NCI-H2029 (cell line): ENCODE measurements around the gene PMP22.

ENCODE experiments used
- DNase-seq: peaks from one replicate; lab custom pipeline; 2025; lab: John Stamatoyannopoulos, UW

Gene PMP22

DNA sequence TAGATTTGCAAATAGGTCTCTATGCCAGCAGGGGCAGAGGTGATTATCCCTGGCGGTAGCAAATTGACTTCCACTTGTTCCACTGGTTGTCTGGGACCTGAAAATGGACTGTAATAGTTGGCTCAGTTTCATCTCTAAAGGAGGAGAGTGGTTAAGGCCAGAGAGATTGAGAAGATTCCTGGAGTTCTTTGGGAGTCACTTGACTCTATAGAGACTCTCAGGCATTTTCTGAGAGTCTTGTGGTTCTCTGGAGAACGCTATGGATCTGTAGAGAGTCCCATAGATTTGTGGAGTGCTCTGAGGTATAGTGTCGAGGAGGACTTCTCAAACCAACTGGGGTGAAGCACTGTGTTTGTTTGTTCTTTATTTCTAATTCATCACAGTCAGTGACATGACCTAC, 8.9 kb upstream of the PMP22 start:
- no peak for DNase-seq

DNA sequence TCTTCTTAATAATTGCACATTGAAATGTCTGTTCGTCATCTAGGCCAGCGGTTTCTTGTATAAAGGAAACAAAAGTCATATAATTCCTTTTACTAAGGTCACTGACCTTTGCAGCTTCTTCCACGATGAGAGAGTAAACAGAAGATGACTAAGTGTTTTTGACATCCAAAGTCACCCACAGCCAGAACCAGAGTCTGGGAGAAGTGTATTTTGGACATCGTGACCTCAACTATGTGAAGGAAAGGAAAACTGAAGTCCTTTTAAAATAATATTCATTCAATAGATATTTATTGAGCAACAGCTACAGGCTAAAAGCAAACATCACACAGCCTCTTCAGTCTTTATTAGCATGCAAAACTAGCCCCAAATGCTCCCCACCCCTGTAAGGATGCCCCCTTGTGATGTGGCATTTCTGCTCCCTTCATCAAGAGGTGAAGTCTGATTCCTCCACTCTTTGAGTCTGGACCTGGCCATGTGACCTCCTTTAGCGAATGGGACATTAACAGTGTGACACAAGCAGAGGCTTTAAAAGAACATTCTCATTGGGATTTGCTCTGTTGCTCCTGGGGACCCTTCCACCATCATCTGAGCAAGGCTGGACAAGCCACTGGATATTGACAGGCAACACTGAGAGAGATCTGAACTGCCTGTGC, 8.1 kb upstream of the PMP22 start:
- DNase-seq, result no peak

DNA sequence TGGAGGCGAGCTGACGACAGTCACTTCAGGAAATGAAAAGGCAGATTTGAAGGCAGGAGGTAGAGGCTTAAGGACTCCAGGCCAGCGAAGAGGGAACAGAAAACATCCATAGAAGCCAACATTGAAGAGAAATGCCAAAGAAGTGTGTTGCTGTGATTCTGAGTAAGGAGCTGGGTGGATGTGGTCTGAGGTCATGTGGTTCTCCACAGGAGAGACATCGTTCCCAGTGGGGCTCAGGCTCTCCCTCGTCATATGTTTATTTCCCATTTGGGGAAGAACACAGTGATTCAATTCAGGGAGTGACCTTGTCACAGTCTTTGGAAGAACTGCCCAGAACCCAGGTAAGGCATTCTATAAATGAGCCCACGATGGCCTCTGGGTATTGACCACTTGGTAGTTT, 6.6 kb upstream of the PMP22 start:
- DNase-seq, result no peak

DNA sequence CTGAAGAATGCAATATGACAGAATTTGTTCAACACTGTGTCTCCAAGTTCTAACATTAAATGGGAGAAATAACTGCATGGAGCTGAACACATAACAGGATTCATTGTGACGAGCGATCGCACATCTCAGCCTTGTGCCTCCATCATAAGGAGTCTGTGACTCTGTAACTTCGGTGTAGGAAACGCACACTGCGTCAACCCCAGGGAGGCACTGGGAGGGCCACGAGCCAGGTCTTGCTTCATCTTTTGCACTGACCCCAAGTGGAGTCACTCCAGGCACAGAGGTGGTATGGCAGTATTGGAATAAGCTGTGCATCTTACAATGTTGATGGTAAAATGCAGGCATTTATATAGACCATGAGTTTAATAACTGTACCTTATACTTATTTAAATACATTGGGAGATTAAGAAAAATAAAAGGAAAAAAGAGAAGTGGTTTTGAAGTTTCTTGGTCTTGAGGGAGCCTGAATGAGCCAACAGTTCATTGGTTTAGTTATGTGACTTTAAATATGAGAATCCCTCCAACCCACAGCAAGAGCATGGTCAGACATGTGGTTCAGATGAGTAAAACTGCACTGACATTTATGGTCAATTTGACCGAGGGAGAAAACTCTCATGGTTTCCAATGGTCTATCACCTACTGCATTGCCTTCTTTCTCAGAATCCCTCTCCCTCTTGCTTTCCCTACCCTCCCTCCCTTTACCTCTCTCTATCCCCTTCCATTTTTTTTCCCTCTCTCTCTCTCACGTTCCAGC, 5.7 kb upstream of the PMP22 start:
- no peak for DNase-seq

DNA sequence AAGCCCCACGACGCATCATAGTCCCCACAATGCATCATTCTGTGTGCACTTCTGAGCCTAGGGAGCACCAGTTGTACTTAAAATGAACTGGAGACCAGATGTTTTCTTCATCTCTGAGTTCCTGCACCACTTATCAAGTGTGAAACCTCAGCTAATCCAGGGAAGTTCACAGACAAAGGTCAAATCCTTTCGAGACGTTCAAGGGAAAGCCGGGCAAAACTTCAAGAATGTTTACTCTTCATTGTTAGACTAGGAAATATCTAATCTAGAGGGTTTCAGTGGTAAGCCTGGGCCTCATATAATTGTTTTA, 4.6 kb upstream of the PMP22 start:
- DNase-seq, result no peak

DNA sequence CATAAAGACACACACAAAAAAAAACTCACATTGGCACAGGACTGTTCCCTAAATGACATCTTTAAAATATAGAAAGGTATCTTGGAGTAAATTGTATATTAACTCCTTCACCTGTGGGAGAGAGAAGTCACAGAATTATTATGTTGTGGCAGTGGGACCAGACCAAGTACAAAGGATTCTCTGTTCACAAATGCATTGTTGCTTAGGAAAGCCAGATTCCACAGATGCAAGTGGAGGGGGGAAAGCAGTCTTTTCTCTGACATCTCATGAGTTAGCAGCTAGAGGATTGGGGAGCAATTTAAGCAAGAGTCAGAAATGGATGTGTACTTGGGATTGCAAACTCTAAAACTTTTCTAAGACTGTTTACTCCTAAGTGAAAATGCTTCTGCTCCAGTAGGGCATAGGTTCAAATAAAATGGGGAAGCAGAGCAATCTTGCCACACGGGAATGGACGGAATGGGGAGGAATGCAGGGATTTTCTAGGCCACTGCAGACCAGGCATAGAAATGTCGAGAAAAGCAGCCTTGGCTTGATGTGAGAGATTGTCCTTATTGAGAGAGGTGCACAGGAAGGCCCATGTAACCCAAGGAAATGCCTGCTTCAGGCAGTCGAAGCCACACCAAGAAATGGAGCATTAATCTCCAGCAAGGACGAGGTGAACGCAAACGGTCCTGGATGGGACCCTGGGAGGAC, 4.1 kb upstream of the PMP22 start:
- DNase-seq, result no peak

DNA sequence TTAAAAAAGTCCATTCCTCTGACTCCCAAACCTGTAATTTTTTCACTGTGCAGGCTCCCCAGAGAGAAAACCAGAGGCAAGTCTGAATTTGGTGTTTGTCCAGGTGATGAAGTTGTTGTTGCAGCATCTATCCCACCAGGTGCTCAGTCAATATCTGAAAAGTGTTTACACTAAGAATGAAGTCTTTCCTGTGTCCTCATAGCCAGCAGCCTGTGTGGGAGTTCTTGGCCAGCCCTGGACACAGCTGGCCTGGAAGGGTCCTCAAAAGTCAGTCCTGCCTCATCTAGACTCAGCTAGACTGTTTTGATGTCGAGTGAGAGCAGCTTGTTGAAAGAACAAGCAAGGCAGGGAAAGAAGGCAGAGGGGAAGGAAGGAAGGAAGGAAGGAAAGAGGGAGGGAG, 3.3 kb upstream of the PMP22 start:
- DNase-seq, result no peak

DNA sequence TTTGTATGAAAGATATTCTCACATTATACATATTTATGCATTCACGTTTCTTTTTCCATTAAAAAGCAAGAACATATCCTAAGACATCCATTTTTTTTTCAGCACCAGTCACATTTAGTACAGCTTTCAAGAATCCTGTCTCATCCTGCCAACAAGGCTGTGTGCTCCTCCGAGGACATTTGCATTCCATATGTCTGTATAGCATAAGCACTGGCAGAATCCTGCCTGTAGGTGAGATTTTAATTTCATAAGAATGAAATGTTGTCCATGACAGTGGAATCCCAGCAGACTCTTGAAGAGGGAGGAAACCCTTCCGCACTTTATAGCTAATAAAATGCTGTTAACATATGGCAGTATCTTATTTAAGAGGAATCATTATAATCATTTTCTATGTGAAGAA, 2.9 kb upstream of the PMP22 start:
- no peak for DNase-seq

DNA sequence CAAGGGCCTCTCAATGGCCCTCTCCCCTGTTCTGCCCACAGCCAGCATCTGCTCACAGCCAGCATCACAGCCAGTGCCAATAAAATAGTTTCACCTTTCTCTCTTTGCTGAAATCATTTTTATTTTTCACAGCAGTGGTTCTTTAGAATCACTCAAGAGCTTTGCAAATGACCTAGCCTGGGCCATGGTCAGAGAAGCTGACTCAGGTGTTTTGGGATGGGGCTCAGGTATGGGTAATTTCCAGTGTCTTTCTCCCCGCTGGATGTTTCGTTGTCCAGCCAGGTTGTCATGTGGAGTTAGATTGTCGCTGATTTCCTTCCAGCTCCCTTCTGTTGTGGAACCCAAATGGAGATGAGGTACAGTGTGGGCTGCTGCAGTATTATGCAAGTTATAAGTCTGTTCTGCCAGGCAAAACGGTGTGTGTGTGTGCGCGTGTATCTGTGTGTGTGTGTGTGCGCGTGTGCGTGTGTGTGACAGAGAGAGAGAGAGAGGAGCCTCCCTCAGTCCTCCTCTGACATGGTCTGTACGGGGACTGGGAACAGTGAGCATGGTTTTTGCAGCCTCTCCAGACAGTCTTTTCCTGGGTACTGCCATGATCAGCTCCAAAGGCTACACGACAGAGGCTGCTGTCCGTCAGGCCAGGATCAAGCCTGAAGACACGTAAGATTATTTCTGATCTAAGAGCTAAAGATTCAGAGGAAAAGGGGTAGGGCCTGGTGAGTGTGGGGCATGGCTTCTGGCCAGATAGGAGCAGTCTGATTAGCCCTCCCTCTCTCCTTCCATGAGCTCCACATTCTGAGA, 1.4 kb upstream of the PMP22 start:
- no peak for DNase-seq

DNA sequence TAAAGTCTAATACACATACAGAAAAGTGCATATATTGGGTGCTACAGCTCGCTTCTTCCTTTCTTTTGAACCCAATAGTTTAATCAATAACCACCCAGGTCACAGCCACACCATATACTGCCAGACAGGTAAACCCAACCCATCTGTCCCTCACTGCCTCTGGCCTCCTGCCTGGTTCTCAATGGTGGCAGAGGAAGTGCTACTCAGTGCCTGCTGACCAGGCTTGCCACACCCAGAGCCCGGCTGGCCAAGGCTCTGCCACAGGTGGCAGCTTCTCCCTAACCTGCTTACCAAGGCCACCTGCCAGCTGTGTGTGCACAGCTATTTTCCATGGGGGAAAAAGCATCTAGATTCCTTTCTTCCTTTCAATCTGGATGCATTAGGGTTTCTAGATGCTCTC, 584 bp downstream of the PMP22 start:
- peak; percentile 37 for DNase-seq

DNA sequence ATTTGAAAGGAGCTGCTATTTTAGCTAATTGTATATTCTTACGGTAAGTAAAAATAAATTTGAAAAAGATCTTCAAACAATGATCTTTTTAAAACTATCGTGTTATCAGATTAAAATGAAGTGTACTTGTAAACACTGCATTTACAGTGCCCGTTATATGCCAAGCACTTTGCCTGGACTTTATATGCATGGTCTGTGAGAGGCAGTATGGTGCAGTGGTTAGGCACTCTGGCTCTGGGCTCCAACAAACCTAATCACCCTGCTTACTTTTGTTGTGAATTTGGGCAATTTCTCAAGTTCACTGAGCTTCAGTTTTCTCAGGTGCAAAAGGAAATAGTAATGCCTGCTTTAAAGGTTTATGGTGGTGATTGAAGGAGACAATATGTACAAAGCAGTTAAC, 1.4 kb downstream of the PMP22 start:
- DNase-seq, result no peak

DNA sequence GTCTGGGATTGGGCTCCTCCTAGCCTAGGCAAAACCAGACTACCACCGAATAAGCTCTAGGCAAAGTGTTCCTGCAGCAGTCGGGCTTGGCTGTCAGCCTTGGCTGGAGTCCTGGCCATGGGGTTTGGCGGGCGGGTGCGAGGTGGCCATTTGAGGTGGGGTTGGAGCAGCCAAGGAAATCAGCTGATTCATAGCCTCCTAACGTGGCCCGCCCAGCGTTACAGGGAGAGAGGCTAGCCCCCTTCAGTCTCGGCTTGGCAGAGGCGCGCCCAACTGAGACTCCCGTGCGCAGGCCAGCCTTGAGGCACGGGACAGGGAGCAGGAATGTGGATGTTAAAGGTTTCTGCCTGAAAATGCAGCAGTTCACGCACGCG, 1.9 kb downstream of the PMP22 start:
- no peak for DNase-seq

DNA sequence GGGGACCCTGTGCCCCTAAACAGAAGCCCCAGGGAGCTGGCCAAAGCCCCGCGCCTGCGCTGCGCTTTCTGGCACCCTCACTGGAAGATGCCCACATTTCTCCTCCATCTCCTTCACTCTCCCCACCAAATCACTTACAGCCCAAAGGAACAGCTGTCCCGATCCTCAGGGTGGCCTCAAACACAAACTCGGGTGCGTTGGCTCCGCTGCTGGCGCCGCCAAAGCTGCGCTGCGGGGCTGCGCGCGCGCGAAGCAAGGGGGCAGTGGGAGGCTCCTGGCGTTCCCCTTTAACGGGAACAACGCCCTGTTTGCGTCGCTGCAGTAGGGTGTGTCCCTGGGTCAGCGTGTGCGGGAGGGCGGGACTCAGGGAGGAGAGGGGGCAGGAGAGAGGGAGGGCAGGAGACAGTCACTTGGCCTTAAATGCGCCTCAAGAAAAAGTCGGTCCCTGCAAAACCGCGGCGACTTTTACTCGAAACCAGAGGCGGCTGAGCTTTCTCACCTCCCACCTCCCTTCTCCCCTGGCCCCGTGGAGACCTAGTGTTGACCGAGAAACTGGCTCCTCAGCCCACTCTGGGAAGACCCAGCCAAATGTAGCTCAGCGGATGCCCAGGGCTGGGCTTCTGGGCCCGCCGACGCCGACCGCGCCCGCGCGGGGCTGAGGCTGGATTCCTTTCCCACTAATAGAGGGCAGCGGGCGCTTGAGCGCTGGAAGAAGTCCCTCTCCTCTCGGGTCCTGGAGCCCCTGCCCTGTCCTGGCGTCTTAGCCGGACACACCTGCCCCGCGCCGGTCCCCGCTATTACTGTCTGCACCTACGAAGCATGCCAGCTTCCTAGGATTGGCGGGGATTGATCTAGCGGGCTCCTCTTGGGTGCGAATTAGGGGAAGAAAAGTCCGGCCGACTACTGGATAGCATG, 2.6 kb downstream of the PMP22 start:
- no peak for DNase-seq

DNA sequence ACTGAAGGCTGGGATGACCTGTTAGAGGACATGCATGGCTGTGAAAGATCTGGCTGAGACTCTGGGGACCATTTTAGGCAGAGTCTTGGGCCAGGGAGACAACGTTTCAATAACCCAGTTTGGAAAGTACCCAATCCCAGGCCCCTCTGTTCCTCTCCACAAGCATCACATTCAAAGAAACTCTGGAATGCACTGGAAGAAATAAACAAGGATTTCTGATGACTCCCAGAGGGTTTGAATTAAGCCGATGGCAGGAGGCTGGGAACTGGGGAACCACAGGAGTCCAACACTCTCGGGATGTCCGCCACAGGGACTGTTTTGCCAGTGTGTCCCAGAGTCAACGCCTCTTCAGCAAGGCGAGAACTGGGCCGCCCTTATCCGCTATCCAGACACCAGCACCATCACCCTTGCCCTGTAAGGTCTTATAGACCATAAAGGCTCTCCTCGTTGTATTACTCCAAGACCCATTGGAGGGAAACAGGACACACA, 3.3 kb downstream of the PMP22 start:
- no peak for DNase-seq

DNA sequence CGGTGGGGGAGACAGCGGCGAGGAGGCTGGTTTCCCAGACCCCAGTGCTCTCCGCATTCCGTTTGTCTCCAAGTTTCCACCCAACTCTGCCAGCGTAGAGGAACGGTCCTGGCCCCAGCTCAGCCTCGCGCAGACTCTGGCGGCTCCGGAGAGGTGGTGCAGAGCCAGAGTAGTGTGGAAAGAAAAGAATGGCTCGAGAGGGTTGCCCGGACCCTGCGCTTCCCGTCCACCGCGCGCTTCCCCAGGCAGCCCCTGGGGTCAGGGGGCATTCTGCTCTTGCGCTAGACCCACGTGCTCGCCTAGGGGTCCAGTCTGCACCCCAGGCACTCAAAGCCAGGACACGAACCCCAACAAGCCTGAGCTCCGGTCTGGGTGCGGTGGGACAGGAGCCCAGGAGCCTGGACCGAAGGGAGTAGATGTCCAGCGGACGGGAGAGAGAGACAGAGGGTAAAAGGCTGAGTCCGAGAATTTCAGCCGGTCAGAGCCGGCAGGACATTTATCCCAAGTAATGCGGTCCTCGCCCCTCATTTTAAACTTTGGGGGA, 3.8 kb downstream of the PMP22 start:
- no peak for DNase-seq

DNA sequence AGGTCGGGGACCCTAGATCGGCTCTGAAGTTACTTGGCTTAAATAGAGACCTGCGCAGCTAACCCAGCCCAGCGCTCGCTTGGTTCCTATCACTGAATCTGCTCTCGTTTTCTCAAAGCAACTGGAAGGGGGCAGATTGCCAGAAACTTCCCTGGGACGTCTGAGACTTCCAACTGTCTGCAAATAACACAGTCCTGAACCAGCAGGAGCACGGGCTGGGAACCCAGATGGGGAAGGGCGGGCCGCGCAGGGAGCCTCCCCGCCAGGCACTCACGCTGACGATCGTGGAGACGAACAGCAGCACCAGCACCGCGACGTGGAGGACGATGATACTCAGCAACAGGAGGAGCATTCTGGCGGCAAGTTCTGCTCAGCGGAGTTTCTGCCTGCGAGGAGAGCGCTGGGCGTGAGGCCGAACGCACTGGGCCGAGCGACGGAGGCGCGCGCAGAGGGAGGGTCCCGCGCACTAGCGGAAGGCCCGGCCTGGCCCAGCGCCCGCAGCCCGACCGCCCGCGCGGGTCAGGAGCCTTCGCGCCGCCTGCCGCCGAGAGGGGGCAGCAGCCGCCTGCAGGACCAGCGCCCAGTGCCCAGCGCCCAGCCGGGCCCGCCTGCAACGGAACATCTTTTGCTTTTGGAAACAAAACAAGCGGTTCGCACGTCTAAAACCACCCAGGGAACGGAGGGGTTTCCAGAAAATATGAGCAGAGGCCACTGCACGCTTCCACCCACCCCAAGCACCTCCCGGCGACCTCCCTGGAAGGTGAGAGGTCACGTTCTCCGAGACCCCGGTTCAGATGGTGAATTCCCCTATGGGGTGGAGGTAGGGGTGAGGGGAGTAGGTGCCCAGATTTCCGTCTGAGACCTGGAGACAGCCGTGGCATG, 4.5 kb downstream of the PMP22 start:
- peak; percentile 7 for DNase-seq

DNA sequence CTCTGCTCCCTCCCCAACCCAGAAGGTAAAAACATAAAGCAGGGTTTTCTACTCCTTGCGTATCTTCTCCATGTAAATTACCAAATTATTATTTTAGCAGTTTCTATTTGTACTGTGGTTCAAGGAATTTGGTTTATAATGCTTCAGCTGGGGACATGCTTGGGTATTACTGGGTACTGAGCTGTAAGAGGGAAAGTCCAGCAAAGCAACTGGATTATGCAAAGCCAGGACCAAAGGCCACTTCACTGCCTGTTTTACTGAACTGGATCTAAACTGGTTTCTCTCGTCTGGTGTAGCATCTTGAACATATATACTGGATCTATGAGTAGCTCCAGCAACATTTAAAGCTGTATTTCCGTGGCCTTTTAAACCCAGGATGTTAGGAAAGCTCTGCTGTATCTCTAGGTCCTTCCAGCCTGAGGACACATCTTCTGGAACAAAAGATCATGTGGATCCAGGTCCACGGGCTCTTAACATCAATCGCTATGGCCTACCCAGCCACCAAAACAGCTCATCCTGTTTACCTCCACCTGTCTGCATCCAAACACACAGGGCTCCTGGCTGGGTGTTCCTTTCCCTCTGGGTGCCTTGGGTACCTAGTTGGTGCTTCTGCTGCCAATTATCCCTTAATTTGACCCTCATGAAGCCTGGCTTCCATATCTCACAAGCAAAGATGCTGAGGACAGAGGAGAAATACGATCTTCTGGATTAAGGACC, 7.2 kb downstream of the PMP22 start:
- DNase-seq, result no peak

DNA sequence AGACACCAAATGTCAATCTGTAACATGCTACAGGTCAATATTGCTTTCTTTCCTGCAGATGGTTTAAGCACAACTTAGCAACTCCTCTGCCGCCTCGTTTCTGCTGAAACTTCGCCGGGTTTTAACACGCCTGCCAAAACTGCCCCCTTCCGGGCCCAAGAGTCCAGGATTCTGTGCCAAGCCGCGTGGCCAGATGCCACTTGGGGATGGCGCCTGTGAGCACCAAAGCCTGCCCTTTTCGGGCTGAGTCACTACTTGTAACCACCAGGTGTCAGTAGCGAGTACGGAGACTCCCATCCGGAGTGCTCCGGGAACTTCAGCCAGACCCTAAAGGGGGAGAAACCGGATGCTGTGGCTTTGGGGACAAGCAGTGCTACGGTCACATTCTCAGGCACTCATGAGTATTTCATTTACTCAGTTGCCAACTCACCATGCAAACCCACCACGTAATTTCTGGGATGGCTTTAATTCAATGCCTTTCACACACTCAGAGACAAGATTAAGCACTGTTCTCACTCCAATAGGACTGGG, 7.8 kb downstream of the PMP22 start:
- DNase-seq, result peak; percentile 41

DNA sequence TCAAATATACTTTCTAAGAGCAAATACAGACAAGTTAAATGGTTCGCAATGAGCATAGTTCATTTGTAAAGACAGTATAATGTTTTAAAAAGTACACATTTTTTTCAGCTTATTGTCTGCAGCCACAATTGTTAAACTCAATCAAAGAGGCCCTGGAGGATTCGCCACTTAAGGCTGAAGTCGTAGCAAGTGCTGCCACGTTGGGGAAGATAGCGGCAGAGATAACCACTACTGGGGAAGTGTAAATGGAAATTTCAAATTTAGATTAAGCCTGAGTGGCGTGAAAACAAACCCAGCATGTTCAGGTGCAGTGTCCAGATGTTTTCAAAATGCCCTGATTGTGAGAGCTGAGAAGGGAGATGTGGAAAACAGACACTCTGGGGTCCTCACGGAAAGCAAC, 8.4 kb downstream of the PMP22 start:
- no peak for DNase-seq
